Measurements from ENCODE around the gene TASOR2. TPM values are rescaled to one million over a fixed set of nuclear protein-coding genes. Genes with fewer than 3 reads are reported as not detected.

Gene TASOR2
- total RNA-seq, 1 donor, result 97.4 TPM

- H3K4me3 ChIP-seq (ENCODE audit: insufficient read depth, low read length), result no peak overlapping the region
- peak overlapping the region; percentile 92 for H3K4me2 ChIP-seq (ENCODE audit: insufficient read depth, low read length)
- peaks cover 94% of the 10 kb centered on the region for H3K79me2 ChIP-seq (ENCODE audit: insufficient read depth, low read length)
- H3K4me1 ChIP-seq (ENCODE audit: insufficient read depth, low read length), result peaks cover 9% of the 10 kb centered on the region
- no peaks in the 10 kb centered on the region for H3K27me3 ChIP-seq (ENCODE audit: insufficient read depth, low read length)
- H3K36me3 ChIP-seq (ENCODE audit: insufficient read depth, low read length), result no peaks in the 10 kb centered on the region
- no peak for TF ChIP-seq CTCF (IDR thresholded peaks at IDR 0.05; ENCODE audit: extremely low read depth, low read depth, low read length)
- no peak overlapping the region for H3K27ac ChIP-seq (ENCODE audit: low read depth, low read length)
- no peak overlapping the region for H2AFZ ChIP-seq (ENCODE audit: low read length)
- no peak for DNase-seq (ENCODE audit: insufficient read length, low spot score, missing footprints)
- peaks cover 43% of the 10 kb centered on the region for H4K20me1 ChIP-seq (ENCODE audit: insufficient read depth, low read length)
- H3K9me3 ChIP-seq (ENCODE audit: low read depth, low read length), result no peaks in the 10 kb centered on the region
Observed at GRCh38 chr10:5691786-5692185, 7.1 kb downstream of the TASOR2 start.

- peaks cover 43% of the 10 kb centered on the region for H4K20me1 ChIP-seq (ENCODE audit: insufficient read depth, low read length)
- H3K4me2 ChIP-seq (ENCODE audit: insufficient read depth, low read length), result peak overlapping the region; percentile 92
- no peak for TF ChIP-seq CTCF (IDR thresholded peaks at IDR 0.05; ENCODE audit: extremely low read depth, low read depth, low read length)
- H3K36me3 ChIP-seq (ENCODE audit: insufficient read depth, low read length), result no peaks in the 10 kb centered on the region
- no peak for DNase-seq (ENCODE audit: insufficient read length, low spot score, missing footprints)
- peak overlapping the region; percentile 27 for H3K27ac ChIP-seq (ENCODE audit: low read depth, low read length)
- H3K4me3 ChIP-seq (ENCODE audit: insufficient read depth, low read length), result peak overlapping the region; percentile 72
- H2AFZ ChIP-seq (ENCODE audit: low read length), result peak overlapping the region; percentile 73
- H3K79me2 ChIP-seq (ENCODE audit: insufficient read depth, low read length), result peaks cover 94% of the 10 kb centered on the region
- H3K9me3 ChIP-seq (ENCODE audit: low read depth, low read length), result no peaks in the 10 kb centered on the region
- peaks cover 9% of the 10 kb centered on the region for H3K4me1 ChIP-seq (ENCODE audit: insufficient read depth, low read length)
- no peaks in the 10 kb centered on the region for H3K27me3 ChIP-seq (ENCODE audit: insufficient read depth, low read length)
Observed at GRCh38 chr10:5692461-5693358, 8.1 kb downstream of the TASOR2 start.

GRCh38 chr10:5694573-5694972 is 9.9 kb downstream of the TASOR2 start:
- Histone ChIP-seq H3K4me2 (ENCODE audit: insufficient read depth, low read length) (no peak overlapping the region), H2AFZ (ENCODE audit: low read length) (no peak overlapping the region), H3K36me3 (ENCODE audit: insufficient read depth, low read length) (no peaks in the 10 kb centered on the region), H3K79me2 (ENCODE audit: insufficient read depth, low read length) (peaks cover 94% of the 10 kb centered on the region), H3K4me3 (ENCODE audit: insufficient read depth, low read length) (no peak overlapping the region), H3K27ac (ENCODE audit: low read depth, low read length) (no peak overlapping the region), H4K20me1 (ENCODE audit: insufficient read depth, low read length) (peaks cover 42% of the 10 kb centered on the region), H3K4me1 (ENCODE audit: insufficient read depth, low read length) (peaks cover 9% of the 10 kb centered on the region), H3K27me3 (ENCODE audit: insufficient read depth, low read length) (no peaks in the 10 kb centered on the region), H3K9me3 (ENCODE audit: low read depth, low read length) (no peaks in the 10 kb centered on the region)
- TF ChIP-seq CTCF (IDR thresholded peaks at IDR 0.05; ENCODE audit: extremely low read depth, low read depth, low read length), result no peak
- DNase-seq (ENCODE audit: insufficient read length, low spot score, missing footprints), result no peak

GRCh38 chr10:5697342-5697741 is 12.7 kb downstream of the TASOR2 start:
- Histone ChIP-seq H3K36me3 (ENCODE audit: insufficient read depth, low read length) (no peaks in the 10 kb centered on the region), H3K27ac (ENCODE audit: low read depth, low read length) (no peak overlapping the region), H4K20me1 (ENCODE audit: insufficient read depth, low read length) (peaks cover 31% of the 10 kb centered on the region), H3K4me3 (ENCODE audit: insufficient read depth, low read length) (no peak overlapping the region), H2AFZ (ENCODE audit: low read length) (no peak overlapping the region), H3K4me1 (ENCODE audit: insufficient read depth, low read length) (peaks cover 5% of the 10 kb centered on the region), H3K4me2 (ENCODE audit: insufficient read depth, low read length) (no peak overlapping the region), H3K9me3 (ENCODE audit: low read depth, low read length) (no peaks in the 10 kb centered on the region), H3K27me3 (ENCODE audit: insufficient read depth, low read length) (no peaks in the 10 kb centered on the region), H3K79me2 (ENCODE audit: insufficient read depth, low read length) (peaks cover 98% of the 10 kb centered on the region)
- no peak for TF ChIP-seq CTCF (IDR thresholded peaks at IDR 0.05; ENCODE audit: extremely low read depth, low read depth, low read length)
- no peak for DNase-seq (ENCODE audit: insufficient read length, low spot score, missing footprints)
